AG10803 (cell line): Measurements from ENCODE around the gene RPS6KA1.
A peak's percentile ranks its signal among the peaks of the same experiment; 100 is the strongest.

Source experiments
- DNase-seq: peaks from one replicate; pipeline ENCODE4 v3.0.0; 2010; ENCODE audit warnings: low read depth
- H3K4me3 ChIP-seq: 2 replicates; pipeline ENCODE4 v1.5.1; 2011; ENCODE audit warnings: mild to moderate bottlenecking, low read length, control low read depth
- CTCF ChIP-seq: conservative IDR thresholded peaks from 2 replicates; pipeline ENCODE4 v1.5.1; 2011; ENCODE audit warnings: mild to moderate bottlenecking, low read length, control low read depth, inconsistent platforms

The RPS6KA1 gene

DNA sequence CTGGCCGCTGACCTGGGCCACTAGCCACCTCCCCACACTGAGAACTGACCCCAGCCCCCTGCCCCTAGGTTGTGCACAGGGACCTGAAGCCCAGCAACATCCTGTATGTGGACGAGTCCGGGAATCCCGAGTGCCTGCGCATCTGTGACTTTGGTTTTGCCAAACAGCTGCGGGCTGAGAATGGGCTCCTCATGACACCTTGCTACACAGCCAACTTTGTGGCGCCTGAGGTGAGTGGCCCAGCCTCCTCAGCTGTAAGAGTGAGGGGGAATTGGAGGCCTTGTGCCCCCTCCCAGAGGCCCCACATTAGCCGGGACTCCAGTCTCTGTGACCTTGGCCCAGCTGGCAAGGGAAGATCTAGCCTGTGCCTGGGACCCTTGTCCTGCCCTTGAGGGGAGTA is 41.8 kb downstream of the RPS6KA1 start:
- no peak overlapping the region for H3K4me3 ChIP-seq
- no peak for TF ChIP-seq CTCF
- no peak for DNase-seq

DNA sequence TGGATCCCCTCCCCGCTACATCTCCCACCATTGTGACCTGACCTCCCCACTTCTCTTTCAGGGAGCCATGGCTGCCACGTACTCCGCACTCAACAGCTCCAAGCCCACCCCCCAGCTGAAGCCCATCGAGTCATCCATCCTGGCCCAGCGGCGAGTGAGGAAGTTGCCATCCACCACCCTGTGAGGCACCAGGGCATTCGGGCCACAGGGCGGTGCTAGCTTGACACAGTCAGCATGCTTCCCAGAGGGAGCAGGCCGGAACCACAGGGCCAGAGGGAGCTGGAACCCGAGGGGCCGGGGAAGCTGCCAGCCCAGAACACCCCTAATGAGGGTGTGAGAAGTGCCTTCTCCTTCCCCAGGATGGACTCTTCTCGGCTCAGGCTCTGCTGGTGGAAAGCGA is 44.5 kb downstream of the RPS6KA1 start:
- no peak for TF ChIP-seq CTCF
- H3K4me3 ChIP-seq, result no peak overlapping the region
- DNase-seq, result no peak

DNA sequence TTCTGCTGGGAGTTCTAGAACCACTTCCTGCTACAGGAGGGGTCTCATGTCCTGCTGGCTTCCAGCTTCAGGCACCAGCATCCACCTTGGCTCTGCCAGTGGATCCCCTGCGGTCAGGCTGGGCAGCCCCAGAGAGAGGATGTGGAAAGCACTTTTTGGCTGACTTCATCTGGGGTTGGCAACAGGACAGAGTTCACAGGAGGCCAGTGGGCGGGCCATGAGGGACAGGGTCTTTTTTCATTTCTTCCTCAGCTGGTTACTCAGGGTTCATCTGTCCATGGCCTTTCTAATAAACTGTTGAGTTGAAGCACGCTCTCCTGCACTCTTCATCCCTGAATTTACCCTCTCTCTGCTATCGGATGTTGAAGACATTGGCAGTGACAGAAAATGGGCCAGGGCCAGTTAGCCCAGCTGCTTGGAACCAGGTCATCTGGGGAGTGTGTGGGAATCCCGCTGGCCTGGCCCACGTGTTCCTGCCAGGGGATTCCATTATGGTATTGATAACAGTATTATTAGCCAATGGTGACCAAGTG is 45.2 kb downstream of the RPS6KA1 start:
- peak; percentile 46 for DNase-seq
- TF ChIP-seq CTCF, result no peak

GRCh38 chr1:26575348-26575747 is 45.8 kb downstream of the RPS6KA1 start:
- no peak overlapping the region for H3K4me3 ChIP-seq
- no peak for TF ChIP-seq CTCF
- no peak for DNase-seq

More for the DNA sequence above, 45.2 kb downstream of the RPS6KA1 start:
- no peak overlapping the region for H3K4me3 ChIP-seq

DNA sequence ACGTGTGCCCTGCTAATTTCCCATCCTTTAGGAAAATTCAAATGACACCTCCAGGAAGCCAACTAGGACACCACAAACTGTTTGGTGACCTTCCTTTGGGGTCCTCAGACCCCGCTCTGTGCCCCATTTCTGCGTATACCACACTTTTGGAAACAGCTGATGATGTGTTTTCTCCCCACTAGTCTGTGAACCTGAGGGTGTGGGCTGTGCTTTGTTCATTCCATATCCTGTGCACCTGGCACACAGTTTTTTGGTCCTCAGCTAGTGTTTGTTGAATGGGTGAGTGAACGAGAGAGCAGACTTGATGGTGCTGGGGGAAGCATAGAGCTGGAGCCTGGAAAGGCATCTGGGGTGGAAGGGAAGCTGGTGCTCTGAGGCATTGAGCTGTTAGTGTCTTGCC is 48.6 kb downstream of the RPS6KA1 start:
- no peak for TF ChIP-seq CTCF
- H3K4me3 ChIP-seq, result no peak overlapping the region
- no peak for DNase-seq

DNA sequence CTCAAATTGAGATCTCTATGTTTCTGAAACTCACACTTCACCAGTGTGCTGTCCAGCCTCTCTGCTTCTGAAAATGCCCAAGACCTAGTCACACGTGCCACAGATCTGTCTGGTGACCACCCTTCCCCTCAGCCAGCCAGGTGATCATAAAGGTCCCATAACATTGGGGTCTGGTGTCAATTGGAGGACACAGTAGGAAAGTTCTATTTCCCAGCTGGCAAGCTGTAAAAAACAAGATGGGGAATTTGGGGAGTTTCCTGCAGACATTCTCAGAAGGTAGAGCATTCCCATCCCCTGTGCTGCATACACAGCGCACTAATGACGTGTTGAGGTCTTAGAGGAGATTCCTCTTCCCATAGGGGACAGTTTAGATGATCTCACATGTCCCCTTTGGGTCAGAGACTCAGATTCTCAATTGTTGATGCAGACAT is 50.1 kb downstream of the RPS6KA1 start:
- no peak for DNase-seq
- no peak for TF ChIP-seq CTCF

DNA sequence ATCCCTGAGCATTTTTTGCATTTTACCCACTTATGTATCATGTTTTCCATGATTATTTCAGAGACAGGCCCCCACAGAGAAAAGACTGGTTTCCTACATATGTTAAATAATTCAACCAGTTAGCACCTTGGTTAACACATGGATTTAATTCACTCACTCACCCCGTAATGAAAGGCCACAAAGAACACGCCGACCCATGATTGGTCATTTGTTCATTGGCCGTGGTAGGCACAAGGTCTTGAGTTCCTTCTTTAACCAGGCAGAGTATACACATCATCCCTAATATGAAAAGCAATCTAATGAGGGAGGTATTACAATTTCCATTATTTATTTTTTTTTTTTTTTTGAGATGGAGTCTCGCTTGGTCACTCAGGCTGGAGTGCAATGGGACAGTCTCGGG is 50.6 kb downstream of the RPS6KA1 start:
- no peak for TF ChIP-seq CTCF
- H3K4me3 ChIP-seq, result no peak overlapping the region
- no peak for DNase-seq

More for the DNA sequence above, 50.1 kb downstream of the RPS6KA1 start:
- H3K4me3 ChIP-seq, result no peak overlapping the region
